NCI-H226 (cell line): ENCODE data around the gene TGIF2.
"Not testable (repeated sequence)": the region's sequence is repeated elsewhere in the genome, so short reads cannot be mapped to it uniquely, and the experiment has no call there.

Source experiments
- DNase-seq: peaks from one replicate; pipeline ENCODE4 v3.0.0-alpha.2; 2015

TGIF2 gene

DNA sequence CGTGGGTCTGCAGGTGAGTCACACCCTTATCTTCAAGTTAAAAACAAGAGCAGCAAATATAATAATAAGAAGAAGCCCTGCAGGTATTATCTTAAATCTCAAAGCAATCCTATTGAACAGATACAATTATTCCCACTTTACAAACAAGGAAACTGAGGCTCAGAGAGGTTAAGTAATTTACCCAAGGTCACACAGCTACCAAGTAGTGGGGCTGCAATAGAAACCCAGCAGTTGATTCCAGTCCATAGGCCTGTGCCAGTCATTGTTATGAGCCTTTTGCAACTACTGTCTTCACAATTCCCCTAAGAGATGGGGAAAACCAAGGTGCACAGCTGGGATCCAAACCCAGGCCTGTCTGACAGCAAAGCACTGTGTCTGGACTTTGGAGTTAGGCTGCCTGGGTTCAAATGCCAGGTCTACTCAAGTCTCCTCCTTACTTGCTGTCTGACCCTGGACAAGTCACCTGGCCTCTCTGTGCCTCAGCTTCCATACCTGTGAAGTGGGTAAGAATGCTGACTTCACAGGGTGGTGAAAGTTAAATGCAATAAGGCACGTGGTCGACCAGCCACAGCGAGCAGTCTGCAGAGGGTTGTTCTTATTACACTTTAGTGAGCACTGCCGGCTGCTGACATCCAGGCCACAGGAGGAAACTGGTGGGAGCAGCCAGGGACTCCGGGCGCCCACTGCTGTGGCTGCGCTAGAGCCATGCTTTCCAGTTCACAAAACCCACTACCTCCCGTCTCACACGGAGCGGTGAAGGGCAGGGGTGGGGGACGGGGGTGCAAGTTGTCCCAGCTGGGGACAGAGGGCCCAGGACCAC, 26.0 kb upstream of the TGIF2 start:
- DNase-seq: no peak

DNA sequence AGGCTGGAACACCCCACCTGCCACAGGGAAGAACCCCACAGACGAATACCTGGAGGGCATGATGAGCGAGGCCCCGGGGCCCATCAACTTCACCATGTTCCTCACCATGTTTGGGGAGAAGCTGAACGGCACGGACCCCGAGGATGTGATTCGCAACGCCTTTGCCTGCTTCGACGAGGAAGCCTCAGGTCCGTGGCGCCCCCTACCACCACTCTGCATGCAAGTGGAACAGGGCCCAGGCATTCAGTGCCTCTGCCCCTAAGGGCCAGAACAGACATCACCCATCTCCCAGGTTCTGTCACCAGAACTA, 25.4 kb upstream of the TGIF2 start:
- DNase-seq: no peak

DNA sequence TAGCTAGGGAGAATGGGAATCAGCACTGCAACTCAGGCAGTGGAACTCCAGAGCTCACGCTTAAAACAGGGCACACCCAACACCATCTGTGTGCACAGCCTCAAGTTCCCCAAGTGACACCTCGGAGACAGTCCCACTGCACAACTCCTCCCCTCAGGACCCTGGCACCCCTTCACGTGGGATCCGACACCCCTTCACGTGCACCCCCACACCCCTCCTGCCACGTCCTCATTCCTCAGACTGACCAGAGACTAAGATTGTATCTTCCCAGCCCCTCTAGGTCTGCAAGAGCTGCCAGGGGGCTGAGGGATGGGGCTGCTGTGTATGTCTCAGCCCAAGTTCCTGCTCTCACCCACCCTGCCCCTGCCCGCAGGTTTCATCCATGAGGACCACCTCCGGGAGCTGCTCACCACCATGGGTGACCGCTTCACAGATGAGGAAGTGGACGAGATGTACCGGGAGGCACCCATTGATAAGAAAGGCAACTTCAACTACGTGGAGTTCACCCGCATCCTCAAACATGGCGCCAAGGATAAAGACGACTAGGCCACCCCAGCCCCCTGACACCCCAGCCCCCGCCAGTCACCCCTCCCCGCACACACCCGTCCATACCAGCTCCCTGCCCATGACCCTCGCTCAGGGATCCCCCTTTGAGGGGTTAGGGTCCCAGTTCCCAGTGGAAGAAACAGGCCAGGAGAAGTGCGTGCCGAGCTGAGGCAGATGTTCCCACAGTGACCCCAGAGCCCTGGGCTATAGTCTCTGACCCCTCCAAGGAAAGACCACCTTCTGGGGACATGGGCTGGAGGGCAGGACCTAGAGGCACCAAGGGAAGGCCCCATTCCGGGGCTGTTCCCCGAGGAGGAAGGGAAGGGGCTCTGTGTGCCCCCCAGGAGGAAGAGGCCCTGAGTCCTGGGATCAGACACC, 24.4 kb upstream of the TGIF2 start:
- no peak for DNase-seq

GRCh38 chr20:36549628-36549941, 23.8 kb upstream of the TGIF2 start:
- no peak for DNase-seq

DNA sequence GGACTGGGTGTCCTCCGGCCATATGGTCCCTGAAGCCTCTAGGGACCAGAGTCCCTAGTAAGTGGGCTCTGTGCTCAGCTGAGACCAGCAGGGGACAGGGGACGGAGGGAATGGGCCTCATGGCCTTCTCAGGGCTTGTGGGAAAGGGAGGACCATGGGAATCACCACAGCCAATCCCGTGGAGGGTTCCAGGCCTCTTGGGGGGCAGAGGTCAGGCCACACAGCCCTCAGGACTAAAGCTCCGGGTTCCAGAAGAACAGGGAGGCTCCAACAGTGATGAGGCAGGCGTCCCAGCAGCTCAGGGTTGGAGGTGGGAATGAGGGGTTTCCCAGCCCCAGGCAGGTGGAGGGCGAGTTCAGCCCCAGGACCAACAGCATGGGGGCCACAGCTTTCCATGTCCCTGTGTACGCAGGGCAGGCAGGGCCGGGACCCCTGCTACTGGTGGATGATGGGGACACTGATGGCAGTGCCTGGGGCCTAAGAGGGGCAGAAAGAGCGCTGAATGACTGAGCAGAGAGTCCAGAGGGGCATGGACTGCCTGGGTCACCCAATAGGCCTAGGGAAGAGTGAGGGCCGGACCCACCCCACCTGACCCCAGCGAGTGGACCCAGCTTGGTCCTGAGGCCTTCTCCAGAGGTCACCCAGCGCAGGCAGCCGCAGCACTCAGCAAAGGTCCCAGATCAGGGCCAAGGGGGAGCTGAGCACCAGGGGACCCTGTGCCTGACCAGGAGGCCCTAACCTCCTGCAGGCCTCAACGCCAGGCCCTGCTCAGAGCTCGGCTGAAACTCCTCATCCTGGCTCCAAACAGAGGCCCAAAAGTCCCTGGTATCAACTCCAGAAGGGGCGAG, 23.2 kb upstream of the TGIF2 start:
- DNase-seq: no peak

GRCh38 chr20:36550790-36551299, 22.6 kb upstream of the TGIF2 start:
- no peak for DNase-seq

GRCh38 chr20:36555248-36555647, 18.1 kb upstream of the TGIF2 start:
- no peak for DNase-seq

DNA sequence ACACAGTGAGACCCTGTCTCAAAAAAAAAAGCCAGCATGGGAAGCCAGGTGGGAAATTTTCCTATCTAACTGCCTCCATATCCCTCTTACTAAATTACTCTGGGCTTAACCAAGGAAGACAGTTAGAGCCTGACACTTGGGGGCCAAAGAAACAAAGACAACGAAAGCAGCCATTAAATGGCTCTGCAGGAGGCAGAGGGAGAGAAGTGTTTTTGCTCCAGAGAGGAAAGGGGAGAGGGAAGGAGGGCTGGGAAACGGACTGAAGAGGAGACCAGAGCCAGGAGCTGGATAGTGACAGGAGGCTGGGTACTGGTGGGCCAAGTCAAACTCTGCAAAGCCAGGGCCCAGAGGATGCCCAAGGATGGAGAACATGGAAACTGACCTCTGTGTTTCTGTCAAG, 10.7 kb upstream of the TGIF2 start:
- DNase-seq: no peak

DNA sequence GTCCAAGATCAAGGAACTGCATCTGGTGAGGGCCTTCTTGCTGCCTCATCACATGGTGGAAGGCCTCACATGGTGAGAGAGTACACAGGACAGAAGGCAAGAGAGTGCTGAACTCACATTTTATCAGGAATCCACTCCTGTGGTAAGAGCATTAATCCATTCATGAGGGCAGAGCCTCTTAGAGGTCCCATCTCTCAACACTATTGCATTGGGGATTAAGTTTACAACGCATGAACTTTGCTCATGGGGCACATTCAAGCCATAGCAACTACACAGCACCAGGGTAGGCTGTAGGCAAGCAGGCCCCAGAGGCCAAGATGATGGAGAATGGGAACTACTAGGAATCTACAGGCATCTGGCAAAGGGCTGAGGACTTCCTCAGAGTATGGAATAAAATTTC, 10.0 kb upstream of the TGIF2 start:
- no peak for DNase-seq

GRCh38 chr20:36564078-36564725, 9.2 kb upstream of the TGIF2 start:
- DNase-seq: not testable (repeated sequence)

DNA sequence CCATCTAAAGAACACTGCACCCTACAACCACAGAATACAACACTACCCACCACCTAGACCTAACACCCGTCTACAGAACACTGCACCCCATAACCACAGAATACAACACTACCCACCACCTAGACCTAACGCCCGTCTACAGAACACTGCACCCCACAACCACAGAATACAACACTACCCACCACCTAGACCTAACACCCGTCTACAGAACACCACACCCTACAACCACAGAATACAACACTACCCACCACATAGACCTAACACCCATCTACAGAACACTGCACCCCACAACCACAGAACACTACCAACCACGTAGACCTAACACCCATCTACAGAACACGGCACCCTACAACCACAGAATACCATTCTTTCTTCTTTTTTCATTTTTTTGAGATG, 8.7 kb upstream of the TGIF2 start:
- DNase-seq: not testable (repeated sequence)

DNA sequence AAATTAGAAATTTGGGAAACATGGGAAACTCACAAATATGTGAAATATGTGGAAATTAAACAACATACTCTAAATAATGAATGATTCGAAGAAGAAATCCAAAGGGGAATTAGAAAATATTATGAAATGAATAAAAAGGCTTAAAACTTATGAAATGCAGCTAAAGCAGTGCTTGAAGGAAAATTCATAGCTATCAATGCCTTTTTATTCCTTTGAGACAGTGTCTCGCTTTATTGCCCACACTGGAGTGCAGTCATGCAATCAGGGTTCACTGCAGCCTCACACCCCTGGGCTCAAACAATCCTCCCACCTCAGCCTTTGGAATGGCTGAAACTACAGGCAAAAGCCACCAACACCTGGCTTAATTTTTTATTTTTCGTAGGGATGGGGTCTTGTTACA, 7.9 kb upstream of the TGIF2 start:
- DNase-seq: no peak

DNA sequence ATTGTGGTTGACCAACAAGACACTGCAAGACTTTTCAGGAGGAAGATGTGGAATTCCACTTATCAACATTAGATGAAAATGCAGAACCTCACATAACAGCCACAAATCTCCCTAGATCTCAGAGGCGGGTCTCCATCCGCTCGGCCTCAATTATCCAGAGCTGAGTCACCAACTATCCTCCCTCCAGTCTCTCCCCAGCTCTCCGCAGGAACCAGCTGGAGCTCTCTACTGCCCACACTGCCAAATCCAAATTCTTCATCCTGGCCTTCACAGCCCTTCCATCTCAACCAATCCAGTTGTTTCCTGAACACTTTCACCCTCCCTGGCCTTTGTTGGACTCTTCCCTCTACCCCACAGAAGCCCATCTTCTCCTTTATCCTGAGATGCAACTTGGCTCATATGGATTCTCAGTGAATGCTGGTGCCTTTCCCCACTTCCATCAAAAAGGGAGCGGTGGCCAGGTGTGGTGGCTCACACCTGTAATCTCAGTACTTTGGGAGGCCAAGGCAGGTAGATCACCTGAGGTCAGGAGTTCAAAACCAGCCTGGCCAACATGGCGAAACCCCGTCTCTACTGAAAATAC, 3.5 kb upstream of the TGIF2 start:
- peak; percentile 83 for DNase-seq

- DNase-seq: no peak
Observed at GRCh38 chr20:36571564-36572504, 1.6 kb upstream of the TGIF2 start.

GRCh38 chr20:36572701-36573102, 695 bp upstream of the TGIF2 start:
- DNase-seq: no peak

GRCh38 chr20:36573798-36574365, 485 bp downstream of the TGIF2 start:
- no peak for DNase-seq

DNA sequence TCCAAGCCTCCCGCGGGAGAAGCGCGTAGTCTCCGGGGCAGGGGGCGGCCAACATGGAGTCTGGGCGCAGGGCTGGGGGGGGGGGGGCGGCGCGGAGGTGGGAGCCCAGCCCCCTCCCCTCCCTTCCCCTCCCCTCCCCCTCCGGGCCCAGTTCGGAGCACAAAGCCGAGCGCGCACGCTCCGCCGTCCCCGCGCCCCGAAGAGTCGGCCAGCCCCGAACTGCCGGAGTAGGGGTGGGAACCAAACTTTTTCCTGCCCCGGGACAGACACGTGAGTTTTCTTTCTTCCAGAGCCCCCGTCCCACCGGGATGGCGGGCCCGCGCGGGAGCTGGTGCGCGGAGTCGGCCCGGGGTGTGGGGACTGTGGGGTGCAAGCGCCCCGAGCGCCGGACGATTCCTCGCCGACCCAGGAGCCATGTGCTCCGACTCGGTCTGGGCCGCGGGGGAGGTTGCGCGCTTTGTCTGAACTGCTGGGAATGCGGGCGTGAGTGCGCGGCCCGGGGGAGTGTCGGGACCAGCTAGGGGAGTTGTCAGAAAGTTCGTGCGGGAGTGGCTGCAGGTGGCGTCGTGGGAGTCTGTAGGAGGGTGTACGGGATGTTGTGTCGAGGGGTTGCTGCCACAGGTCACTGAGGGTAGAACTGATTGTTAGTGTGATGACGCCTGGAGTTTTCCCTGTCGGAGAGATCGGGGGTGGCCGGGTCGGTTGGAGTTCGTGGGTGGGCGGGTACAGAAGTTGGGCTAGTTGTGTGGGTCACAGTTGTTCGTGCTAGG, 1.2 kb downstream of the TGIF2 start:
- peak; percentile 85 for DNase-seq

- DNase-seq: no peak
Observed at GRCh38 chr20:36576081-36576445, 2.7 kb downstream of the TGIF2 start.

GRCh38 chr20:36578356-36579041, 5.1 kb downstream of the TGIF2 start:
- no peak for DNase-seq
